Measurements from ENCODE around the gene TOM1.

Gene TOM1

GRCh38 chr22:35307892-35308291 lies 8.2 kb downstream of the TOM1 start:
- DNase-seq = no peak

GRCh38 chr22:35308480-35309021 lies 8.9 kb downstream of the TOM1 start:
- DNase-seq = no peak

- no peak for DNase-seq
Measured at GRCh38 chr22:35310556-35311550, 11.2 kb downstream of the TOM1 start.

GRCh38 chr22:35311551-35311999 lies 11.9 kb downstream of the TOM1 start:
- no peak for DNase-seq

GRCh38 chr22:35312198-35313059 lies 12.7 kb downstream of the TOM1 start:
- DNase-seq = no peak

GRCh38 chr22:35313311-35314121 lies 13.8 kb downstream of the TOM1 start:
- peak; percentile 13 to 64 for DNase-seq

GRCh38 chr22:35314161-35314942 lies 14.7 kb downstream of the TOM1 start:
- DNase-seq = no peak

- no peak for DNase-seq
Measured at GRCh38 chr22:35315141-35315854, 15.6 kb downstream of the TOM1 start.

- DNase-seq = peak; percentile 7 to 17
Measured at GRCh38 chr22:35315855-35316745, 16.4 kb downstream of the TOM1 start.

GRCh38 chr22:35316751-35317150 lies 17.1 kb downstream of the TOM1 start:
- no peak for DNase-seq

- no peak for DNase-seq
Measured at GRCh38 chr22:35317680-35318290, 18.1 kb downstream of the TOM1 start.

GRCh38 chr22:35318346-35319215 lies 18.9 kb downstream of the TOM1 start:
- DNase-seq = no peak

GRCh38 chr22:35319244-35319985 lies 19.7 kb downstream of the TOM1 start:
- DNase-seq = no peak

- no peak for DNase-seq
Measured at GRCh38 chr22:35322126-35322525, 22.4 kb downstream of the TOM1 start.

GRCh38 chr22:35322893-35323292 lies 23.2 kb downstream of the TOM1 start:
- DNase-seq = no peak

- DNase-seq = no peak
Measured at GRCh38 chr22:35323305-35323704, 23.6 kb downstream of the TOM1 start.

- DNase-seq = no peak
Measured at GRCh38 chr22:35324067-35324466, 24.4 kb downstream of the TOM1 start.
